ENCODE measurements around the gene ARL5B.

DNA sequence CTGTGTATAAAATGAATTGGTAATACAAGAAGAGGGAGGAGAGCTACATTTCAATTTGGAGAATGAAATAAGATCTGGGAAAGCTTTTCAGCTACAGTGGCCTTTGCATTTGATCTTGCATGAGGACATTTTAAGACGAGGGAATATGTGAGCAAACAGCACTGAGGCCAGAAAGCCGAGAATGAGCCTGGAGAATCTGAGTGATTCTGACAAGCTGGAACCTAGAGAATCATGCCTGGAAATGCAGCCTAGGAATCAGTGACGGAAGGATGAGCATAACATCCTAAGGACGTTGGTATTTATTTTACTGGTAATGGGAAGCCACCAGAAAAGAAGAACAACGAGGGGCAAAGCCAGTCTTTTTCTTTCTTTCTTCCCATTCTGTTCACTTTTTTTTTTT is 44.3 kb downstream of the ARL5B start:
- TF ChIP-seq, protein P1, sequence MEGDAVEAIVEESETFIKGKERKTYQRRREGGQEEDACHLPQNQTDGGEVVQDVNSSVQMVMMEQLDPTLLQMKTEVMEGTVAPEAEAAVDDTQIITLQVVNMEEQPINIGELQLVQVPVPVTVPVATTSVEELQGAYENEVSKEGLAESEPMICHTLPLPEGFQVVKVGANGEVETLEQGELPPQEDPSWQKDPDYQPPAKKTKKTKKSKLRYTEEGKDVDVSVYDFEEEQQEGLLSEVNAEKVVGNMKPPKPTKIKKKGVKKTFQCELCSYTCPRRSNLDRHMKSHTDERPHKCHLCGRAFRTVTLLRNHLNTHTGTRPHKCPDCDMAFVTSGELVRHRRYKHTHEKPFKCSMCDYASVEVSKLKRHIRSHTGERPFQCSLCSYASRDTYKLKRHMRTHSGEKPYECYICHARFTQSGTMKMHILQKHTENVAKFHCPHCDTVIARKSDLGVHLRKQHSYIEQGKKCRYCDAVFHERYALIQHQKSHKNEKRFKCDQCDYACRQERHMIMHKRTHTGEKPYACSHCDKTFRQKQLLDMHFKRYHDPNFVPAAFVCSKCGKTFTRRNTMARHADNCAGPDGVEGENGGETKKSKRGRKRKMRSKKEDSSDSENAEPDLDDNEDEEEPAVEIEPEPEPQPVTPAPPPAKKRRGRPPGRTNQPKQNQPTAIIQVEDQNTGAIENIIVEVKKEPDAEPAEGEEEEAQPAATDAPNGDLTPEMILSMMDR (IDR thresholded peaks at IDR 0.05), result no peak
- TF ChIP-seq POLR2A (IDR thresholded peaks at IDR 0.05) (no peak), POLR2AphosphoS5 (IDR thresholded peaks at IDR 0.05) (no peak), EP300 (IDR thresholded peaks at IDR 0.05) (no peak)

All from upper lobe of left lung (tissue), 4 donors.